HG02642 (cell line): ENCODE measurements around the gene MYOCOS.

Source experiments
- ATAC-seq: cut with Tn5 transposase; IDR thresholded peaks from one replicate; pipeline ENCODE4 v1.9.1; 2021; ENCODE audit warnings: mild to moderate bottlenecking; ENCODE audit not compliant: unreplicated experiment, poor library complexity

Gene MYOCOS

DNA sequence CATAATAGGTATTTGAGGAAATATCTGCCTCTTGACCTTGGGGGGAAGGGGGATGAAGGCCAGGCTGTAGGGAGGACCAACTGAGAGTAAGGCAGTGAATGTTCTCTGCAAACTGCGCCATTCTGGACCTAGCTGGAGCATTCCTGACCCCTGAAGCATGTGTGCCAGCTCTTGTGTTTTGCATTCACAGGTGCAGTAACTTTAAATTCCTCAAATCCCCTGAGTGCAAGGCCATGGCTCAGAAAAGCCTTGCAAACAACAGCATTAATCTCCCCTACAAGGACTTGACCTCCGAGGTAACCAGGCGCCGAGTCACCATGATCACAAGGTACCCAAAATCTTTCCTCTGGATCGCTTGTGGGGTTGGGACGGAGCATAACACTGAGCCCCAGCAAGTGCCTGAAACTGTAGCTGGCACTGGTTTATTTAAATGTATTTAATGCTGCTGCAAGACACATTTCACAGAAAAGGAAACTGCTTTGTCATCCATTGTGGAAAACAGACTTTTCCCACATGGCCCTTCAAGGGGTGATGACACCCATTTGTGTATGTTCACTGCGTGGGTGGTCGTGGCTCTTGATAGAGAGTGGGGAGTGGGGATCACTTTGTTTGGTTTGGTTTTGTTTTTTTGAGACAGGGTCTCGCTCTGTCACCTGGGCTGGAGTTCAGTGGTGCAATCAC, 1.7 kb downstream of the MYOCOS start:
- no peak for ATAC-seq

DNA sequence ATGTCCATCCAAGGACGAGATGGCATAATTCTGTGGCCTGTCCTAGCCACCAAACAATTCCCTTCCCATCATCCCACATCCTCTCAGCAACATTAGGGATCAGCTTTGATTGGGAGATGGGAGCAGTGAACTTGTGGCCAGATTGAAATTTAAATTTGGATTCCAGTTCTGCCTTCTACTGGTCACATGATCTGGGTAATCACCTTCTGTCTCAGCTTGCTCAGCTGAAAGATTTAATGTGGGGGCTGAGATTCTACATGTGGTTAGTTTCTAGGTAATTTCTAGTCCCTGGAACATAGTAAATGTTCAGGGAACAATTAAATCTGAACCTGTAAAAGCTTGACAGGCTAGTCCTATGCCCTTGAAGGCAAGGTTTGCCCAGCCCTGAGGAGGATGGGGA, 3.2 kb downstream of the MYOCOS start:
- no peak for ATAC-seq

DNA sequence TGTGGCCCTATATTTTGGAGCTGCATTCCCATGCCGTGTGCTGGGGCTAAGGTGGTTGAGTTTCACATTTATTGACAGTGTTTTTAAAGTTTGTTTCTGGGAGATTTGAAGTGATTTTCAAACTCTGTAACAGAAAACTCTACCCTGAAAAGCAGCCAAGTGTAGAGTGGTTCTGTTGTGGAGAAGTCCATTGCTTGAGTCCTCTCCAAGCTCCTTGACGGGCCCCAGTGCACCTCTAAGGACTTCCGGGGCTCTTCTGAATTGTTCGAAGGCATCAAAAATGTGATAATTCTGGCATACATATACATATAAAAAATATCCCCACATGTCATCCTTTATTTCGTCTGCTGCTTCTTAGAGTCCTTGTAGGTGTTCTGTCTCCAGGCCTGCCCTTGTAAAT, 5.0 kb downstream of the MYOCOS start:
- ATAC-seq, result no peak

DNA sequence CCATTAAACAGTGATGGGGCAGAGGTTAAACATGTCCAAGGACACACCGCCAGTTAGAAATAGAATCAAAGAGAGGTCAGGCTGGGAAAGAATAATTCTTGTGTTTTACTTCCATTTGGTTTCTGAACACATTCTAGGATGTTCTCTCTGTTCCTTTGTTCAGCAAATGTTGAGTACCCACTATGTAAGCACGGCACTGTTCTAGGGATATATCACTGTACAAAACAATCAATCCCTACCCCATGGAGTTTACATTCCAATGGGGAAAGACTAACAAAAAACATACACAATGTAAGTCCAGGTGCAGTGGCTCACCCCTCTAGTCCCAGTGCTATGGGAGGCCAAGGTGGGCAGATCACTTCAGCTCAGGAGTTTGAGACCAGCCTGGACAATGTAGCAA, 6.2 kb downstream of the MYOCOS start:
- ATAC-seq, result no peak

DNA sequence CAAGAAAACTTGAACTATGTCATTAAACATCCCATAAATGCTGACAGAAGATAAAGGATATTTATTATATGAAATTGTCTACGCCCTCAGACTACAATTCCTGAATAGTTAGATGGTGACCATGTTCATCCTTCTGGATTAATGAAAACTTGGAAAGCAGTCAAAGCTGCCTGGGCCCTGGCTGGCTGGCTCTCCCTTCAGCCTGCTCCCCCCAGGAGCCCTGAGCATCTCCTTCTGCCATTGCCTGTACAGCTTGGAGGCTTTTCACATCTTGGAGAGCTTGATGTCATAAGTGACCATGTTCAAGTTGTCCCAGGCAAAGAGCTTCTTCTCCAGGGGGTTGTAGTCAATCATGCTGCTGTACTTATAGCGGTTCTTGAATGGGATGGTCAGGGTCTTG, 13.6 kb downstream of the MYOCOS start:
- no peak for ATAC-seq

DNA sequence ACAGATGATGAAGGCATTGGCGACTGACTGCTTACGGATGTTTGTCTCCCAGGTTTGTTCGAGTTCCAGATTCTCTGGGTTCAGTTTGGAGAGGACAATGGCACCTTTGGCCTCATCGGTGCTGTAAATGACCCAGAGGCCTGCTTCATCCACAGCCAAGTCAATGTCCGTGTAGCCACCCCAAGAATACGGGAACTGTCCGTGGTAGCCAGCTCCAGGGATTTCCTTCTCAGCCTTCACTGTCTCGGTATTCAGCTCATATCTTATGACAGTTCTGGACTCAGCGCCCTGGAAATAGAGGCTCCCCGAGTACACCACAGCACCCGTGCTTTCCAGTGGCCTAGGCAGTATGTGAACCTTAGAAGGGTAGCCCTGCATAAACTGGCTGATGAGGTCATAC, 14.1 kb downstream of the MYOCOS start:
- ATAC-seq, result no peak

DNA sequence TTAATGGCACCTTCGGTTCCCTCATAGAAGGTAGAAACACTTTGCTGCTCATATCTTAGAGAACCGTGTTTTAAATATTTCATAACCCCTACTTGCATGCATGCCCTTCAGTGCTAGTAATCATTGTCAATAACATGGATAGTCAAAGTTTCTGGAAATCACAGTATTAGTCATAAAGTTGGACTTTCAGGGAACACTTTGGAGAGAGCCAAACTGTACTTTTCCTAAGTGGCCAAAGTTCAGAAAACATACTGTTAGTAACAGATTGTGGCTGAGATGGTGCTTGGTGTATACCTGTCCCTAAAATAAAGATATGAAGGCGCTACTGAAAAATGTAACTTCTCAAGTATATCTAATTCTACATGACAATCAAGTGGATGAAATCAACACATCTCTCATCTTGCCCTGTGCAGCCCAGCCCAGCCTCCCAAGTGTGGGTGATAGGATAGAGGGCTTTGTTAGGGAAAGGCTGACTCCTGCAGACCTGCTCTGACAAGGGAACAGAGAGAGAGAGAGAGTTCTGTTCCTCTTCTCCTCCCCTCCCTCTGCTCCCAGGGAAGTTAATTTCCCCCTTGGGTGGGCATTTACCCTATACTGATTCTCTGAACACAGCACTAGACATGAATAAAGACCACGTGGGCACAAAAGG, 16.0 kb downstream of the MYOCOS start:
- no peak for ATAC-seq

DNA sequence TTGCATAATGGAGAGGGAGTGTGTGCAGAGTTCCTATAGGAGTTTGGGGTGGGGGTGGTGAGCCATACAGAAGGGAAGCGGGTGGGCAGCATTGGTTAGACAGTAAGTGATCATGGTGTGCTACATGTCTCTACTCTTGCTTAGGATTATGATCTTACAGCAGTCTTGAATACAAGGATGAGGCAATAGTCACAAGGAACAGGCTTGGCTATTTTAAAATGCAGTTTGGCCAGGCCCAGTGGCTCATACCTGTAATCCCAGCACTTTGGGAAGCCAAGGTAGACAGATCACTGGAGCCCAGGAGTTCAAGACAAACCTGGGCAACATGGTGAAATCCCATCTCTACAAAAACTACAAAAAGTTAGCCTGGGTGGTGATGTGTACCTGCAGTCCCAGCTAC, 18.2 kb downstream of the MYOCOS start:
- ATAC-seq, result no peak

DNA sequence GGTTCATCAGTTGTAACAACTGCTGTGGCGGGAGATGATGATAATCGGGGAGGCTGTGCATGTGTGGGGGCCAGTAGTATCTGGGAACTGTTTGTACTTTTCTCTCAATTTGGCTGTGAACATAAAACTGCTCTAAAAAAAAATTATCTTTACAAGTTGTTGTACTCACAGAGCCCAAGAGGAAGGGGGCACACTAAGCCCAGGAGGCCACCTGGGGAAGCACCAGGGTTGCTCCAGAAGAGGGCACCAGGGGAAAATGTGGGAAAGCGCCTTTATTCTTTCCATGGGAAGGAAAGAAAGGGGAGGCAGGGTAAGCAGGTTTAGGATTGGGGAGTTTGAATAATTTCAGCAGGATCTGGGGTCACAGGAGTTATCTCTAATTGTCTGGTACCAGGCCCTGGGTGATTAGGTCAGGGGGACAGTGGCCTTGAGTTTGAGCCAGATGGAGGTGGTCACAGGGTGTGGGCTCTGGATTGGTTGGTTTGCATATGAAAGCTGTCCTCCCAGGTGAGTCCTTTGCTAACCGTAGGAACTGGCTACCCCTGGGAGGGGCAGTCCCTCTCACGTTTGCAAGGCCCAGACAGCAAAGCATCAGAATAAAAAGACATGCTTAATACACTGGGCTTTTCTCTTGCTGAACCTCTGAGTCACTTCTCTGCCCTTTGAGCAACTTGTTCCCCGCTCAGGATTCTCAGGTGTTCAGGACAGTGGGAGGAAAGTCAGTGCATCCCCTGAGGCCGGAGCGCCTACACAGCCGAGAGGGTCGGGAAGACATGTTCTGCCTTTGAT, 19.2 kb downstream of the MYOCOS start:
- ATAC-seq, result no peak

DNA sequence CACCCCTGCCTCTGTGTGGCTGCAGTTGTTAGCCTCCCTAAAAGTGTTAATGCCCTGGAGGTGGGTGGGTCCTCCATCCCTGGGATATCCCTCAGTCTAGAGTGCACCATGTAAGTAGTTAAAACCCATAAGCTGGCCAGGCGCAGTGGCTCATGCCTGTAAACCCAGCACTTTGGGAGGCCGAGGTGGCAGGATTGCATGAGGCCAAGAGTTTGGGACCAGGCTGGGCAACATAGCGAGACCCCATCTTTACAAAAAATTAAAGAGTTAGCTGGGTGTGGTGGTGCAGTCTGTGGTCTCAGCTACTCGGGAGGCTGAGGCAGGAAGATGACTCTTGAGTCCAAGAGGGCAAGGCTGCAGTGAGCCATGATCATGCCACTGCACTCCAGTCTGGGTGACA, 20.2 kb downstream of the MYOCOS start:
- no peak for ATAC-seq

DNA sequence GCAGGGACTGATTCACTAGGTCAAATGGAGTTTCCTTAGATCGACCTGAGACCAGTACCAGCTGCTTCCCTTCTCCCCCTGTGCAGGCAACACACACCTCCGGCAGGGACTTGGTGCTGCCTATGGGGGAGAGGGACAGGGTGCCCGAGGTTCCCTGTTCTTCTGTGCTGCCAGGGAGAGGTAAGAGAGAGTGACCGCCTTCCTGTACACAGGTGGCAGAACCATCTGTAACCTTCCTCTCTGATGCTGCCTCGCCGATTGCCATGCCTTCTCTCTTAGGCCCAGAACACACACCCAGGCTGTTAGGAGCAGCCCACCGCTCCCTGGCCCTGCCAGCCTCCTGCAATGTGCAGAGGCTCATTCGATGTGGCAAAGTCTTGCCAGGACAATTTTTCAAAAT, 21.1 kb downstream of the MYOCOS start:
- no peak for ATAC-seq

DNA sequence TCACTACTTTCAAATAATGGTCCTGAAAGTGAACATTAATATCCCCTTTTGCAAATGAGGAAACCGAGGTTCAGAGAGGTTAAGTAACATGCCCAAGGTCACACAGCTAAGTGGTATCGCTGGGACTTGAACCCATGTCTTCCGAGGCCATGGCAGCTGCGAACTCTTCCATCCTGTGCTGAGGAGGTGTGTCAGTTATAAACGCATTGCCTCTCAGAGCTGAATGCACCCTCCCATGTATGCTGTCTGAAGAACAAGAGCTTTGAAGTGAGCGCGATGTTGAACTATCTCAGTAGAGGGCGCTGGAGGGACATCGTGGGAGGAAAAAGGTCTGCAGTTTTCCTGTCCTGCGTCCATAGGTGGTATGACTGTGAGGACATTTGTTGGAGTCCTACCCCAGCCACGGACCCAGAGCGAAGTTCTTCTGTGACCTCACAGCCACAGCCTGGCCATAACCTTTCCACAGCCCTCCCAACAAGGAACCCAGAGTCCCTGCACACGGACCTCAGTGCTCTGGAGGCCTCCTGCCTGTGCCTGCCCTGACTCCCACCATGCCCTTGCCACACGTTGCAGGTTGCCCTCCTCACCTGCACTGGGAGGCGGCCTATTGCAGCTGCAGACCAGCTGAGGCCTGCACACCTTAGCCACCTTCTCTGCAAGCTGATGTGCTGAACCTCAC, 22.9 kb downstream of the MYOCOS start:
- ATAC-seq, result peak; percentile 65

DNA sequence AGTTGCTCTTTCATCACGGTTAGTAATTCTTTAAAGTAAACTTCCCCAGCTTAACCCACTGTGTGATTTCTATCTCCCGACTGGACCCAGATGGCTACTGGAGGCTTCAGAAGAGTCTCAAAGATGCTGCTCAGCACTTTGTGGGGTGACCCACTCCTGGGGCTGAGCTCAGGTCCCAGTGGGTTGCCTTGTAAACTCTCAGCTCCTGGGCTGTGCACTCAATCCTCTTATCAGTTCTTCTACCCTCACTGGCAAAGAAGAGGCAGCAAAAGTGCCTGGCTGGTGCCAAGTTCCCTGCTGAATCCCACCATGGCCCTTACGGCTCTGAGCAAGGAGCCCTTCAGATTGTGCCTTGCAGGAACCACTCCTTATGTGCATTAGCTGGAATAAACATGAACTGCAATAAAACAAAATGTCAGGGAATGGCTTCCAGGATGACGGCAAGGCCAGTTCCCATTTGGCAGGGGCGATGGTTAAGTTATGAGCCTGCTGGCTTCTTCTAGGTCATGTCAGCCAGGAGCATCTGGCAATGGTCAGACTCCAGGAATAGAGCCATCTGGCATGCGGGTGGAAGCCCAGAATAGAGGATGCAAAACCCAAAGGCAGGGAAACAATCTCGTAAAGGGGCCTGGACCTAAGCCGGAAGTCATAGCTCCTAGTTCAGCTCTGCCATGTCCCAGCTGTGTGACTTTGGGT, 23.7 kb downstream of the MYOCOS start:
- ATAC-seq, result no peak

DNA sequence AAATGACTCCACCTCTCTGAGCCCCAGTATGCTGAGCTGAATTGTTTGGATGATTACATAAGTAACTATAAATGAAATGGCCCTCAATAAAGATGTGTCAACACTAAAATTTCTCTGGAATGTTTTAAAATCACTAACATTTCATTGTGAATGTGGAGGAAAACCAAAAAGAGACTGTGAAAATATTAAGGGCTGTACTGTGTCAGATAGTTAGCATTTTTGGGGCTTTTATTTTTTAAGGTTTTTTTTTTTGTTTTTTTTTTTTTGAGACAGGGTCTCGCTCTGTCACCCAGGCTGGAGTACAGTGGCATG, 24.2 kb downstream of the MYOCOS start:
- ATAC-seq, result no peak

DNA sequence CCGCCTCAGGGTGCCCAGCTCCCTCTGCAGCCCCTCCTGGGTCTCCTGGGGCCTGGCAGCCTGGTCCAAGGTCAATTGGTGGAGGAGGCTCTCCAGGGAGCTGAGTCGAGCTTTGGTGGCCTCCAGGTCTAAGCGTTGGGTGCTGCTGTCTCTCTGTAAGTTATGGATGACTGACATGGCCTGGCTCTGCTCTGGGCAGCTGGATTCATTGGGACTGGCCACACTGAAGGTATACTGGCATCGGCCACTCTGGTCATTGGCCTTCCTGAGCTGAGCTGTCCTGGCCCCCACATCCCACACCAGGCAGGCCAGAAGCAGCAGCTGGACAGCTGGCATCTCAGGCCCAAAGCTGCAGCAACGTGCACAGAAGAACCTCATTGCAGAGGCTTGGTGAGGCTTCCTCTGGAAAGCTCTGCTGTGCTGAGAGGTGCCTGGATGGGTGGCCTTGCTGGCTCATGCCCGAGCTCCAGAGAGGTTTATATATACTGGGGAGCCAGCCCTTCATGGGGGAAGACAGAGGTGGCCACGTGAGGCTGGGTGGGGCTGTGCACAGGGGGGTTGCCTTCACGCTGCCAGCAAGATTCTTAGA, 30.3 kb downstream of the MYOCOS start, which contains the start of gene MYOC:
MYOC (minus strand) TSS at position 455 of the 589 bp plus-strand sequence; CDS start at position 378, 77 bp downstream.
- ATAC-seq, result no peak

DNA sequence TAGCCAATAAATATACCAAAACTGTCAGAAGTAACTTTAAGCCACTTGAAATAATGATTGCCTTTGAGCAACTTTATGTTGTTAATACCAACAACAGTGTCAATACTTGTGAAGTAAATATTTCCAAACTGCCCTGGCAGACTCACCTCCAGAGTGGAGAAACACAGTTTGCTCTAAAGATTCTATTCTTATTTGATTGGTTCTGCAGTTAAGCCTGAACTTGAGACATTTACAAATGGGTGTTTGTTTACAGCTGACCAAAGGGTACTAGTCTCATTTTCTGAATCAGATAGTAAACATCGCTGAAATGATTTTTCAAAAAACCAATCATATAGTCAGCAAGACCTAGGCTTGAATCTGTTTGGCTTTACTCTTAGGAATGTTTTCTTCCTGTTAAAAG, 31.8 kb downstream of the MYOCOS start:
- no peak for ATAC-seq

DNA sequence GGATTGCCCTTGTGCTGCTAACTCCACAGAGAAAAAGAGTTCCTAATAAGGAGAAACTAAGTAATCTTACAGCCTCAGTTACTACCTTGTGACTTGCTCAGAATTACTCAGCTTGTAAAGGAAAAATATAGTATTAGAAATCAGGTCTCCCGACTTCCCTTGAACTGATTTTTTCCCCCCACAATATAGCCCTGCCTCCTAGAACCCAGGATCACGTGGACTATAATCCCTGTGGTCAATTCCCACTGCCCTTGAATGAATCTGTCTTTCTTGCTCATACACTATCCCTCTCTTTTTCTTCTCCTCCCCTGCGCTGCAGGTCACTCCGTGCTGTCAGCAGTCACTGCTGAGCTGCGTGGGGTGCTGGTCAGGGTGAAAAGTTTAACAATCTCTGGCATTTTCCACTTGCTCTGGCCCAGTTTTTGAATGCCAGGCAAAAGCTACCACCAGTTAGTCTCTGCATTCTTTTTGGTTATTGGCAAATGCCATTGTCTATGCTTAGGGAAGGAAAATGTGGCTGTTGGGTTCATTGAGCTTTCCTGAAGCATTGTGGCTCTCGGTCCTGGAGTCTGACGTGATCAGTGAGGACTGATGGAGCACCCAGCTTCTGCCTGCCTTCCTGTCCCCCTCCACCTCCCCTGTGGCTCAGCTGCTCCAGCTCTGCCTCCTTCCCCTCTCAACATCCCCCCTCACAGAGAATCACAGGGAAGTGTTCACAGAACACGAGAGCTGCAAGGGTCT, 32.3 kb downstream of the MYOCOS start:
- no peak for ATAC-seq

DNA sequence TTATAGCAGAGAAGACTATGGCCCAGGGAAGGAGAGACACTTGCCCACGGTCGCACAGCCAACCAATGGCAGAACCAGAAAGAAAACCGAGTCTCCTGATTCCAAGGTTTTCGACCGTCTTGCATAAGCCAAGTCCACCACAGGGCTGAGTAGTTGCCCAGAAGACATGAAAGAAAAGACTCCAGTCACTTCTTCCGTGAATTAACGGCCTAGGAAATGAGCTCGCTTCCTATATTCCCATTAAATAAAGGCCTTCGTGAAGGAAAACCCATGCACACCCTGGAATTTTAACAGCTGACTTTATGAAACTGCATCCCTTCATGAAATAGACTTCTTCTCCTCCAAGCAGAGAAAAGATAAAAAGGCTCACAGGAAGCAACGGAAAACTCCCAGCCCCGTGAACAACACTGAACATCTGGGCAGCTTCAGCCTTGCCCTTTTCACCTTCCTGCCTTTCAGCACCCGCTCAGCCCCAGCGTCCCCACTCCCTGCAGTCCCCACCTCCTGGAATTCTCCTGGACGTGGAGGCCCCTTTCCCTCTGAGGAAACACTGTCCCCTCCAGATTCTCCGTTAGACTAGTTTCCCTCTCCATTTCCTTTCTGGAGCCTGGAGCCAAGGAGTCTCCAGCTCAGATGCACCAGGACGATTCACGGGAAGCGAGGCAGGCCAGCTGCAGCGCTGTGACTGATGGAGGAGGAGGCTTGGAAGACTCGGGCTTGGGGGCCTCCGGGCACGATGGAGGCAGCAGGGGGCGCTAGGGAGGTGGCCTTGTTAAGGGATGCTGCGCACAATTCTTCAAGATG, 33.1 kb downstream of the MYOCOS start:
- no peak for ATAC-seq

DNA sequence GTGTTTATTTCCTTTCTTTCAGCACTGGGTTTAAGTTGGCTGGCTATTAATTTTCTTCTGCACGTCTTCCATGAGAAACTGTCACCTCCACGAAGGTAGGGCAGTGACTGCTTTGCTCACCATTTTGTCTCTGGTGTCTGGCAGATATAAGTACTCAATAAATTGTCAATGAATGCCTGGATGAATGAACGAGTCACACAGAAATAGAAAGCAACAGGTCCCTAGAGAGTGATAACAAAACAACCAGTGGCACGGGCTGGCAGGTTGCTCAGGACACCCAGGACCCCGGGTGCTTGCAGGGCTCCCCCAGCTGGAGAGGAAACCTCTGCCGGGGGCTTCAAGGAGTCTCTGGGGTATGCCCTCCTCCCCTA, 33.7 kb downstream of the MYOCOS start:
- ATAC-seq, result no peak
